SK-N-SH treated with all-trans-retinoic acid at 6 μM for 48 hours (cell line): ENCODE results near the gene USH2A.
A peak's percentile ranks its signal among the peaks of the same experiment; 100 is the strongest.

Experiments
- ATAC-seq: fragments of 200-7000 bp; cut with Tn5 transposase; 3 replicates; pipeline ENCODE4 v1.9.1; 2020; ENCODE audit warnings: mild to moderate bottlenecking, moderate library complexity
- BACH2 ChIP-seq: fragments of 250-450 bp; sonication (Bioruptor Pico); IDR thresholded peaks from 2 replicates; pipeline ENCODE4 v1.9.0; 2021; ENCODE audit warnings: mild to moderate bottlenecking, borderline replicate concordance
- CSRNP3 ChIP-seq: fragments of 250-450 bp; sonication (Bioruptor Pico); IDR thresholded peaks from 2 replicates; pipeline ENCODE4 v1.5.1; 2021; ENCODE audit warnings: mild to moderate bottlenecking, moderate library complexity
- ESRRG ChIP-seq: fragments of 250-450 bp; sonication (Bioruptor Pico); IDR thresholded peaks from 2 replicates; pipeline ENCODE4 v1.6.1; 2021; ENCODE audit warnings: mild to moderate bottlenecking
- GLIS3 ChIP-seq: fragments of 250-450 bp; sonication (Bioruptor Pico); IDR thresholded peaks from 2 replicates; pipeline ENCODE4 v1.5.0; 2020; ENCODE audit warnings: mild to moderate bottlenecking, moderate library complexity
- ISL1 ChIP-seq: fragments of 250-450 bp; sonication (Bioruptor Pico); IDR thresholded peaks from 2 replicates; pipeline ENCODE4 v2.1.2; 2022; ENCODE audit warnings: mild to moderate bottlenecking, moderate library complexity
- PATZ1 ChIP-seq: fragments of 250-450 bp; sonication (Bioruptor Pico); IDR thresholded peaks from 2 replicates; pipeline ENCODE4 v1.8.0; 2020; ENCODE audit warnings: mild to moderate bottlenecking, moderate library complexity, borderline replicate concordance
- PPARA ChIP-seq: fragments of 250-450 bp; sonication (Bioruptor Pico); IDR thresholded peaks from 2 replicates; pipeline ENCODE4 v1.5.0; 2020; ENCODE audit warnings: mild to moderate bottlenecking, borderline replicate concordance
- RARB ChIP-seq: fragments of 250-450 bp; sonication (Bioruptor Pico); IDR thresholded peaks from 2 replicates; pipeline ENCODE4 v1.8.0; 2021; ENCODE audit warnings: mild to moderate bottlenecking, moderate library complexity
- SNAI2 ChIP-seq: fragments of 250-450 bp; sonication (Bioruptor Pico); IDR thresholded peaks from 2 replicates; pipeline ENCODE4 v1.5.0; 2020; ENCODE audit warnings: mild to moderate bottlenecking, moderate library complexity
- TCF4 ChIP-seq: fragments of 250-450 bp; sonication (Bioruptor Pico); IDR thresholded peaks from 2 replicates; pipeline ENCODE4 v1.8.0; 2021; ENCODE audit warnings: mild to moderate bottlenecking, moderate library complexity, borderline replicate concordance
- TOX ChIP-seq: fragments of 250-450 bp; sonication (Bioruptor Pico); IDR thresholded peaks from 2 replicates; pipeline ENCODE4 v1.8.0; 2021; ENCODE audit warnings: mild to moderate bottlenecking, moderate library complexity, borderline replicate concordance
- ZC3H10 ChIP-seq: fragments of 250-450 bp; sonication (Bioruptor Pico); IDR thresholded peaks from 2 replicates; pipeline ENCODE4 v1.5.1; 2021; ENCODE audit warnings: mild to moderate bottlenecking, moderate library complexity
- ZFP3 ChIP-seq: fragments of 250-450 bp; sonication (Bioruptor Pico); IDR thresholded peaks from 2 replicates; pipeline ENCODE4 v1.5.0; 2020; ENCODE audit warnings: mild to moderate bottlenecking, moderate library complexity
- ZFP30 ChIP-seq: fragments of 450-650 bp; formaldehyde crosslinking; IDR thresholded peaks from 2 replicates; pipeline ENCODE4 v1.5.0; 2022; ENCODE audit warnings: mild to moderate bottlenecking, moderate library complexity
- ZNF565 ChIP-seq: fragments of 450-650 bp; formaldehyde crosslinking; conservative IDR thresholded peaks from 2 replicates; pipeline ENCODE4 v1.5.0; 2020; ENCODE audit warnings: low read depth, mild to moderate bottlenecking, moderate library complexity
- ZNF70 ChIP-seq: fragments of 450-650 bp; formaldehyde crosslinking; IDR thresholded peaks from 2 replicates; pipeline ENCODE4 v1.5.0; 2020; ENCODE audit warnings: mild to moderate bottlenecking, moderate library complexity
- ZNF8 ChIP-seq: fragments of 450-650 bp; formaldehyde crosslinking; IDR thresholded peaks from 2 replicates; pipeline ENCODE4 v1.5.0; 2020; ENCODE audit warnings: mild to moderate bottlenecking, moderate library complexity
- TF ChIP-seq, protein P1 (sequence below): fragments of 250-450 bp; sonication (Bioruptor Pico); IDR thresholded peaks from 2 replicates; pipeline ENCODE4 v1.5.0; 2020; ENCODE audit warnings: mild to moderate bottlenecking, moderate library complexity
- TF ChIP-seq, protein P2 (sequence below): fragments of 250-450 bp; sonication (Bioruptor Pico); IDR thresholded peaks from 2 replicates; pipeline ENCODE4 v1.8.0; 2021; ENCODE audit warnings: low read depth, mild to moderate bottlenecking, moderate library complexity, borderline replicate concordance

The USH2A gene

GRCh38 chr1:216461466-216461865, 38.2 kb upstream of the USH2A start (continued):
- TF ChIP-seq GLIS3 (CRISPR knock-in tag) = no peak
- TF ChIP-seq ESRRG (CRISPR knock-in tag) = no peak
- TF ChIP-seq ZNF565 (CRISPR knock-in tag) = no peak
- no peak for TF ChIP-seq RARB (CRISPR knock-in tag)
- TF ChIP-seq ZNF8 (CRISPR knock-in tag) = no peak

GRCh38 chr1:216459651-216460207, 36.5 kb upstream of the USH2A start:
- ATAC-seq = no peak
- TF ChIP-seq, protein P1, sequence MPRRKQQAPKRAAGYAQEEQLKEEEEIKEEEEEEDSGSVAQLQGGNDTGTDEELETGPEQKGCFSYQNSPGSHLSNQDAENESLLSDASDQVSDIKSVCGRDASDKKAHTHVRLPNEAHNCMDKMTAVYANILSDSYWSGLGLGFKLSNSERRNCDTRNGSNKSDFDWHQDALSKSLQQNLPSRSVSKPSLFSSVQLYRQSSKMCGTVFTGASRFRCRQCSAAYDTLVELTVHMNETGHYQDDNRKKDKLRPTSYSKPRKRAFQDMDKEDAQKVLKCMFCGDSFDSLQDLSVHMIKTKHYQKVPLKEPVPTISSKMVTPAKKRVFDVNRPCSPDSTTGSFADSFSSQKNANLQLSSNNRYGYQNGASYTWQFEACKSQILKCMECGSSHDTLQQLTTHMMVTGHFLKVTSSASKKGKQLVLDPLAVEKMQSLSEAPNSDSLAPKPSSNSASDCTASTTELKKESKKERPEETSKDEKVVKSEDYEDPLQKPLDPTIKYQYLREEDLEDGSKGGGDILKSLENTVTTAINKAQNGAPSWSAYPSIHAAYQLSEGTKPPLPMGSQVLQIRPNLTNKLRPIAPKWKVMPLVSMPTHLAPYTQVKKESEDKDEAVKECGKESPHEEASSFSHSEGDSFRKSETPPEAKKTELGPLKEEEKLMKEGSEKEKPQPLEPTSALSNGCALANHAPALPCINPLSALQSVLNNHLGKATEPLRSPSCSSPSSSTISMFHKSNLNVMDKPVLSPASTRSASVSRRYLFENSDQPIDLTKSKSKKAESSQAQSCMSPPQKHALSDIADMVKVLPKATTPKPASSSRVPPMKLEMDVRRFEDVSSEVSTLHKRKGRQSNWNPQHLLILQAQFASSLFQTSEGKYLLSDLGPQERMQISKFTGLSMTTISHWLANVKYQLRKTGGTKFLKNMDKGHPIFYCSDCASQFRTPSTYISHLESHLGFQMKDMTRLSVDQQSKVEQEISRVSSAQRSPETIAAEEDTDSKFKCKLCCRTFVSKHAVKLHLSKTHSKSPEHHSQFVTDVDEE (CRISPR knock-in tag) = no peak
- TF ChIP-seq RARB (CRISPR knock-in tag) (no peak), ZFP30 (no peak), CSRNP3 (CRISPR knock-in tag) (no peak), ESRRG (CRISPR knock-in tag) (no peak), PPARA (CRISPR knock-in tag) (no peak), ISL1 (CRISPR knock-in tag) (no peak)

- TF ChIP-seq TOX (0 out of 2 replicates have a peak, but pooled peaks have one; percentile 4), ZNF70 (CRISPR knock-in tag) (no peak)
- ATAC-seq = no peak
These were observed 35.6 kb upstream of the USH2A start for GRCh38 chr1:216458812-216459211.

DNA sequence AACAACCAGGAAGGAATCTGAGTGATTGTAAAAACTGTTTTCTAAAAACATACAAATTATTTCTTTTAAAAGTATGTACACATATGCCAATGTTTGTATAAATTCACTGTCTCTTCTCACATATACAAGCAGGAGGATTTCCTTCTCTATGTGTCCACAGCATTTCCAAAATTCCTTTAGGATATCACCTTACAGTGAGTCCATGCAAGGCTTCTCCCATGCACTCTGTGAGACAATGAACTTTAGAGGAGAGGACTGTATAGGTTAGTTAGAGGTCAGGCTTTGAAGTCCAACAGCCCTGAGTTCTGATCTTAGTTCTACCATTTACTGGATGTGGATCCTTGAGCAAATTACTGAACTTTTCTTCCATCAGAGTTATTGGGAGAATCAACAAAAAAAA, 34.1 kb upstream of the USH2A start:
- TF ChIP-seq ZFP30 = no peak
- TF ChIP-seq, protein P2, sequence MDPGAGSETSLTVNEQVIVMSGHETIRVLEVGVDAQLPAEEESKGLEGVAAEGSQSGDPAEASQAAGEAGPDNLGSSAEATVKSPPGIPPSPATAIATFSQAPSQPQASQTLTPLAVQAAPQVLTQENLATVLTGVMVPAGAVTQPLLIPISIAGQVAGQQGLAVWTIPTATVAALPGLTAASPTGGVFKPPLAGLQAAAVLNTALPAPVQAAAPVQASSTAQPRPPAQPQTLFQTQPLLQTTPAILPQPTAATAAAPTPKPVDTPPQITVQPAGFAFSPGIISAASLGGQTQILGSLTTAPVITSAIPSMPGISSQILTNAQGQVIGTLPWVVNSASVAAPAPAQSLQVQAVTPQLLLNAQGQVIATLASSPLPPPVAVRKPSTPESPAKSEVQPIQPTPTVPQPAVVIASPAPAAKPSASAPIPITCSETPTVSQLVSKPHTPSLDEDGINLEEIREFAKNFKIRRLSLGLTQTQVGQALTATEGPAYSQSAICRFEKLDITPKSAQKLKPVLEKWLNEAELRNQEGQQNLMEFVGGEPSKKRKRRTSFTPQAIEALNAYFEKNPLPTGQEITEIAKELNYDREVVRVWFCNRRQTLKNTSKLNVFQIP = no peak
- TF ChIP-seq PPARA (CRISPR knock-in tag) = no peak
- TF ChIP-seq BACH2 = no peak
- no peak for TF ChIP-seq ZFP3 (CRISPR knock-in tag)
- TF ChIP-seq CSRNP3 (CRISPR knock-in tag) = no peak
- peak; percentile 84 for ATAC-seq

DNA sequence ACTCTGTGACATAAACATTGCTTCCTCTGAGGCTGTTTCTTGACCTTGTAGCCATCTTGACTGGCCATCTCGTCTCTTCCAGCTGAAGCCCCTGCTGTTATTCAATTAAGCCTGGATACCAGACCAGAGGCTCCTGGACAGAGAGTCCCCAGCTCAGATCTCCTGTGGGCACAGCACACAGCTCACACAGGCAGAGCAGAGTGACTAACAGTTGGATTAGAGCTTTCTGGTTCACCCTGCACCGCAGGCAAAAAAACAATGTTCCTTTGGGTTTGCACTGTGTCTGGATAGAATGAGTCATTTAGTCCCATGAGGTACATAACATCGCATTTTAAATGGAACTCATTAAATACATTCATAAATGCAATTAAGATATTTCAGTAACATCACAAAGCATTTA, 33.4 kb upstream of the USH2A start:
- ATAC-seq = peak; percentile 90
- TF ChIP-seq ZNF8 (CRISPR knock-in tag) (peak; percentile 45; the same call in 1 of the 2 replicates), TOX (no peak), GLIS3 (CRISPR knock-in tag) (no peak), ZNF565 (CRISPR knock-in tag) (no peak), TCF4 (CRISPR knock-in tag) (peak; percentile 45; the same call in 1 of the 2 replicates), PPARA (CRISPR knock-in tag) (no peak), ZFP30 (no peak), ZC3H10 (CRISPR knock-in tag) (no peak), SNAI2 (CRISPR knock-in tag) (no peak), ZFP3 (CRISPR knock-in tag) (0 out of 2 replicates have a peak, but pooled peaks have one; percentile 58), PATZ1 (CRISPR knock-in tag) (no peak), CSRNP3 (CRISPR knock-in tag) (no peak), ESRRG (CRISPR knock-in tag) (no peak)
- TF ChIP-seq, protein P1 (CRISPR knock-in tag) = no peak
